ENCODE data around the gene CSF1R. TPM values are rescaled to one million over a fixed set of nuclear protein-coding genes. Genes with fewer than 3 reads are reported as not detected.

Gene CSF1R
- polyA plus RNA-seq, 1 donor from 2014 or later = not detected

GRCh38 chr5:150035139-150035895 is 51.0 kb downstream of the CSF1R start:
- no peaks in the 10 kb centered on the region for H3K79me2 ChIP-seq (replicated peaks; ENCODE audit: insufficient read depth, low read length)
- H3K4me3 ChIP-seq (ENCODE audit: low read length) = no peak overlapping the region
- H3K27me3 ChIP-seq (ENCODE audit: insufficient read depth, low read depth, low read length) = no peaks in the 10 kb centered on the region
- H3F3A ChIP-seq (ENCODE audit: insufficient read depth, low read length, poor library complexity, severe bottlenecking) = no peaks in the 10 kb centered on the region
- no peaks in the 10 kb centered on the region for H4K20me1 ChIP-seq (ENCODE audit: insufficient read depth)
- no peaks in the 10 kb centered on the region for H3K9me2 ChIP-seq (ENCODE audit: insufficient read depth, low read length)
- TF ChIP-seq RAD21 (conservative IDR thresholded peaks at IDR 0.05) (no peak), SMC3 (conservative IDR thresholded peaks at IDR 0.05; ENCODE audit: poor library complexity) (no peak), MXI1 (conservative IDR thresholded peaks at IDR 0.05; ENCODE audit: poor library complexity, severe bottlenecking) (no peak), POLR2AphosphoS5 (IDR thresholded peaks at IDR 0.05) (no peak)
- H3K9me3 ChIP-seq (ENCODE audit: low read length) = no peaks in the 10 kb centered on the region
- H3K4me2 ChIP-seq (ENCODE audit: low read length) = no peak overlapping the region
- H3K27ac ChIP-seq (ENCODE audit: low read length) = no peak overlapping the region
- no peak overlapping the region for H2AFZ ChIP-seq (ENCODE audit: low read depth, low read length)
- no peak overlapping the region for H3K9ac ChIP-seq (ENCODE audit: low read length)
- peaks cover 19% of the 10 kb centered on the region for H3K36me3 ChIP-seq (ENCODE audit: insufficient read depth, low read length)

GRCh38 chr5:150034662-150035061 is 51.7 kb downstream of the CSF1R start:
- Histone ChIP-seq H3K9me3 (ENCODE audit: low read length) (no peaks in the 10 kb centered on the region), H4K20me1 (ENCODE audit: insufficient read depth) (no peaks in the 10 kb centered on the region), H3K4me2 (ENCODE audit: low read length) (no peak overlapping the region), H3F3A (ENCODE audit: insufficient read depth, low read length, poor library complexity, severe bottlenecking) (no peaks in the 10 kb centered on the region), H3K27me3 (ENCODE audit: insufficient read depth, low read depth, low read length) (no peaks in the 10 kb centered on the region), H3K27ac (ENCODE audit: low read length) (no peak overlapping the region), H3K9ac (ENCODE audit: low read length) (no peak overlapping the region), H3K79me2 (replicated peaks; ENCODE audit: insufficient read depth, low read length) (no peaks in the 10 kb centered on the region), H2AFZ (ENCODE audit: low read depth, low read length) (no peak overlapping the region), H3K9me2 (ENCODE audit: insufficient read depth, low read length) (no peaks in the 10 kb centered on the region), H3K36me3 (ENCODE audit: insufficient read depth, low read length) (peaks cover 19% of the 10 kb centered on the region), H3K4me3 (ENCODE audit: low read length) (no peak overlapping the region)
- TF ChIP-seq EZH2 (IDR thresholded peaks at IDR 0.05; ENCODE audit: borderline replicate concordance, insufficient read depth, low read length, poor library complexity, severe bottlenecking) (no peak), REST (IDR thresholded peaks at IDR 0.05; ENCODE audit: borderline replicate concordance) (no peak), SMC3 (conservative IDR thresholded peaks at IDR 0.05; ENCODE audit: poor library complexity) (no peak), TAF1 (IDR thresholded peaks at IDR 0.05; ENCODE audit: low read depth) (no peak), CTCF (IDR thresholded peaks at IDR 0.05; ENCODE audit: poor library complexity, severe bottlenecking) (no peak), POLR2AphosphoS5 (IDR thresholded peaks at IDR 0.05) (no peak), MXI1 (conservative IDR thresholded peaks at IDR 0.05; ENCODE audit: poor library complexity, severe bottlenecking) (no peak), RAD21 (conservative IDR thresholded peaks at IDR 0.05) (no peak), EP300 (conservative IDR thresholded peaks at IDR 0.05; ENCODE audit: poor library complexity, severe bottlenecking) (no peak)

Measured in neural cell (in vitro differentiated cells).